HG03175 (cell line): ENCODE results near the gene MUC21.

Source experiments
- ATAC-seq: cut with Tn5 transposase; IDR thresholded peaks from one replicate; pipeline ENCODE4 v1.9.1; 2021; ENCODE audit warnings: mild to moderate bottlenecking, moderate library complexity; ENCODE audit not compliant: unreplicated experiment

Gene MUC21

GRCh38 chr6:30983439-30983838 lies at the start of gene MUC21:
MUC21 (plus strand) TSS chr6:30983718; CDS start chr6:30983959, 241 bp downstream.
- no peak for ATAC-seq

GRCh38 chr6:30935018-30935417 lies 48.5 kb upstream of the MUC21 start:
- ATAC-seq: no peak

- ATAC-seq: no peak
These were observed 46.3 kb upstream of the MUC21 start for GRCh38 chr6:30937265-30937664.

GRCh38 chr6:30938730-30939129 lies 44.8 kb upstream of the MUC21 start:
- ATAC-seq: no peak

GRCh38 chr6:30939473-30939872 lies 44.0 kb upstream of the MUC21 start:
- no peak for ATAC-seq

GRCh38 chr6:30940361-30940986 lies 43.0 kb upstream of the MUC21 start, which contains the start of gene MUCL3:
MUCL3 (plus strand) TSS chr6:30940973; CDS start chr6:30941000, 27 bp downstream.
- no peak for ATAC-seq

- no peak for ATAC-seq
These were observed 41.0 kb upstream of the MUC21 start for GRCh38 chr6:30942338-30943060.

- no peak for ATAC-seq
These were observed 39.5 kb upstream of the MUC21 start for GRCh38 chr6:30944051-30944450.

GRCh38 chr6:30945281-30945680 lies 38.2 kb upstream of the MUC21 start:
- ATAC-seq: no peak

GRCh38 chr6:30947231-30947630 lies 36.3 kb upstream of the MUC21 start:
- ATAC-seq: no peak

- no peak for ATAC-seq
These were observed 34.7 kb upstream of the MUC21 start for GRCh38 chr6:30948811-30949210.

- no peak for ATAC-seq
These were observed 31.5 kb upstream of the MUC21 start for GRCh38 chr6:30951907-30952469.

- no peak for ATAC-seq
These were observed 28.7 kb upstream of the MUC21 start for GRCh38 chr6:30954631-30955366.

GRCh38 chr6:30955367-30956042 lies 28.0 kb upstream of the MUC21 start:
- ATAC-seq: peak; percentile 58

- no peak for ATAC-seq
These were observed 25.8 kb upstream of the MUC21 start for GRCh38 chr6:30957716-30958115.

- ATAC-seq: no peak
These were observed 22.4 kb upstream of the MUC21 start for GRCh38 chr6:30960907-30961673.

- ATAC-seq: no peak
These were observed 20.8 kb upstream of the MUC21 start for GRCh38 chr6:30962716-30963115.

GRCh38 chr6:30963641-30964040 lies 19.9 kb upstream of the MUC21 start:
- ATAC-seq: no peak

GRCh38 chr6:30964075-30964474 lies 19.4 kb upstream of the MUC21 start:
- ATAC-seq: no peak

- ATAC-seq: no peak
These were observed 18.3 kb upstream of the MUC21 start for GRCh38 chr6:30965140-30965601.
